GM21825 (cell line): ENCODE measurements around the gene KCTD6.

Experiments used
- ATAC-seq: cut with Tn5 transposase; IDR thresholded peaks from one replicate; pipeline ENCODE4 v1.9.1; 2021; ENCODE audit warnings: mild to moderate bottlenecking, moderate library complexity; ENCODE audit not compliant: unreplicated experiment

Gene KCTD6

DNA sequence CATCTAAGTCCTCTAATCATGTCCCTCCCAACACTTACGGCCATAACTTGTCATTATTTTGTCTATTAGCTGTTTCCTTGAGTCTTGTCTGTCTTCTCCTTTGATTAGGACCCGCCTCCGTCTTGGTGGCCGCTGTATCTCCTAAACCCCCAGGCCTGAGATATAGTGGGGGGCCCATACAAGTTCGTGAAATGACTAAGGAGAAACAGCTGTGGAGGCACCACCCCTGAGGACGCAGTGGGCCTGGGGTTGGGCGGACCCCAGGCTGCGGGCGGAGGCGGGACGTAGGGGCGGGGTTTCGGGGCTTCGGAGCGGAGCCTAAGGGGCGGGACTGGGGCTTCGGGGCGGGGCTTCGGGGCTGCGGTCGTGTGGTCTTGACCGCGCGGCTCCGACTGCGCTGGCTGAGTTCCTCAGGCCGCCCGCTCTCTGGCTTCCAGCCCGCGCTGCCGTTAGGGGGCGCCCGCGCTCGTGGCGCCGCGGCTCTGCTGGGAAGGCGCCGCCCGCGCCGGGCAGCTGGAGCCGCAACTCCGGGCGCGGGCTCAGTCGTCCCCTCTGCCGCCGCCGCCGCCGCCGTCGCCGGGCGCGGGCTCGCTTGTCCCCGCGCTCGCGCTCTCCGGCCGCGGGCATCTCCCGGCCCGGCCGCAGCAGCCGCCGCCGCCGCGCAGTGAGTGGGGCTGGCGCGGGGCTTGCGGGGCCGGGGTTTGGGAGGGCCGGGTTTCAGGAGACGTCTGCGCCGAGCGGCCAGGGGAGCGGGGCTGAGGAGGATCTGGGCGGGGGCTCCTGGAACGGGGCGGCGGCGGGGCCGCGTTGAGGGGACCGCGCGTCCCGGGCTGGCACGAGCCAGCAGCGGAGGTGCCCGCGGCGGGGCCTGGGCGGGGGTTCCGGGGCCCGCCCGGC, at the start of gene KCTD6:
Gene KCTD6 (plus strand): TSS at position 591 of the 897 bp plus-strand sequence. CDS start 6,660 bp downstream, outside the sequence.
- peak; percentile 94 for ATAC-seq

DNA sequence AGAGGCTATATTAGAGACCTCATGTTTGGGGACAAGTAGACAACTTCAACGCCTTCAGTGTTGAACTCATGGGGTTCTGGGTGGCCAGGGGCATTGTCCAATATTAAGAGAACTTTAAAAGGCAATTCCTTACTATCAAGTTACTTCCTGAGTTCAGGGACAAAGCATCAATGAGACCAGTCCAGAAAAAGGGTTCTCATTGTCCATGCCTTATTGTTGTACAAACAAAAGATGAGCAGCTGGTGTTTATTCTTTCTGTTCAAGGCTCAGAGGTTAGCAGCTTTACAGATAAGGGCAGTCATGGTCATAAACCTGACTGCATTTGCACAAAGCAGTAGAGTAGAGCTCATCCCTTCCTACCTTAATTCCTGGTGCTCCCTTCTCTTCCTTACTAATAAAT, 39.7 kb upstream of the KCTD6 start:
- ATAC-seq = no peak

DNA sequence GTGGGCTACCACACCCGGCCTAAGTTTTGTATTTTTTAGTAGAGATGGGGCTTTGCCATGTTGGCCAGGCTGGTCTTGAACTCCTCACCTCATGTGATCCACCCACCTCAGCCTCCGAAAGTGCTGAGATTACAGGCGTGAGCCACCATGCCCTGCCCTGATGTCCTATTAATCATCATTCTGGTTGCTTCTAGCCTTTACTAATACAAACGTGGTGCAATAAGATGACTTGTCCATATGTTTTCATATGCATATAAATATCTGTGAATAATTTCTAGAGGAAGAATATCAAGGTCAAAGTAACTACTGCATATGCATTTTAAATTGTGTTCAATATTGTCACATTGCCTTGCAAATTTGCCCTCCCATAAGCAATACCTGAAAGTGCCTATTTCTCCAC, 32.7 kb upstream of the KCTD6 start:
- ATAC-seq = no peak

DNA sequence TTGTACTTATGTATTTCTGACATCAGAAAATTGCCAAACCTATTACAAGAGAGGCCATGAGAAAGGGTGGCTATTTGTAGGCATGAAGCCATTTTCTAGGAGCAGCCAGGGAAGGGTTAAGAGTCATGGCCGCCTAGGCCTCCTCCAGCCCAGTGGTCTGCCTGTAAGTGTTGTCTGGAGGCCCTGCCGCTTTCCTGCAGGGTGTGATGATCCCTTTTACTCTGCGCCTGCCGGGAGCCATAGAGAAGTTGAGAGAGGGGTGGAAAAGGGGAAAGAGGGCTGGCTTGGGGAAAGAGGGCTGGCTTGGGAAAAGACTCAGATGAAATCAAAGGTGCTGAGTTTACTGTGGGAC, 29.1 kb upstream of the KCTD6 start:
- ATAC-seq = no peak

DNA sequence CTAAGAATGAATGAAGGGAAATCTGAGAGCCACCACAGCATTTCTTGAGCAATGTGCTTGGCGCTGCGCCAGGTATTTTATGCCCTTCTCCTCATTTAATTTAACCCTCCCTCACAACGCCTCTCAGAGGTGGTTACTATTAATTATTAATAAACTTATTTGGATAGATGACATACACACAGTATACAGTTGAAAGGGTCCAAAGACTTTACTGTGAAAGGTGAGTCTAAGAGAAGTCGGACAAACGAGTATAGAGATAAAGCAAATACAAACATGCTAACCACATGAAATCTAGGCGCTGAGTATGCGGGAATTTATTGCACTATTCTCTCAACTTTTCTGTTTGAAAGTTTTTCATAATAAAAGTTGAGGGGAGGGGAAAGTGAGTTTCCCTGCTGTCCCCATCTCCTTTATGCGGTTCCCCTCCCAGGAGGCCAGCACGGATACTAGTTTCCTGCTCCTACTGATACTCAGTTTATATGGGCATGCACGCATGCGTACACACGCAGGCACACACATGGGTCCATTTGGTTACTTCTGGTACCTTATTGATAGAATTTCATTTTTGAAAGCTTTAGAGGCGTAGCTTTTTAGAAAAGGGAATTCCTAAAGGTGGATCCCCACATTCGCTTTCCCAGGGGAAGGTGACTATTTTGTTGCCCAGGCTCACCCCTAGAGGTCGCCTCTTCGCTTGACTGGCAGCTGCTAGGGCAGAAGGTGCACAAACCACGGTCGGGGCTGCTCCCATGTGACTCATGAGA, 28.5 kb upstream of the KCTD6 start:
- peak; percentile 91 for ATAC-seq

DNA sequence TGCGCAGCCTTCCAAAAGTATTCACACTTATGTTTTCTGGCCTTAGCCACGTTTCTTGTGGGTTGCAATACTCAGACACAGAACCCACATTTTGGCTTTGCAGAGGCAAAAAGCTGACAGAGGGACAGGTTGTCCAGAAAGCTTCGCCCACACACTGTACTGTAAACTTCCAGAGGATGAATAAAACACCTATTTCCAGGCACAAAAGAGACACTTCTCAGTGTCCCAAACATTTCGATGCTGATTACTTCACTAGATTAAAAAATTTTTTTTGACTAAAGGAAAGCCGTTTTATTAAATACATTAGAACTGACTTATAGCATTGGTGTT, 28.0 kb upstream of the KCTD6 start:
- no peak for ATAC-seq

DNA sequence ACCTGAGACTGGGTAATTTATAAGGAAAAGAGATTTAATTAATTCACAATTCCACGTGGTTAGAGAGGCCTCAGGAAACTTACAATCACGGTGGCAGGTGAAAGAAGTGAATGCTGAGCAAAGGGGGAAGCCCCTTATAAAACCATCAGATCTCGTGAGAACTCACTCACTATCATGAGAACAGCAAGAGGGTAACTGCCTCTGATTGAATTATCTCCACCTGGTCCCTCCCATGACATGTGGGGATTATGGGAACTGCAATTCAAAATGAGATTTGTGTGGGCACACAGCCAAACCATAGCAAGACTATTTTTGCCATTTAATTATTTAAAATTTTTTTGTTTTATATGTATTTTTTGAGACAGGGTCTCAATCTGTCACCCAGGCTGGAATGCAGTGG, 27.0 kb upstream of the KCTD6 start:
- ATAC-seq = no peak

DNA sequence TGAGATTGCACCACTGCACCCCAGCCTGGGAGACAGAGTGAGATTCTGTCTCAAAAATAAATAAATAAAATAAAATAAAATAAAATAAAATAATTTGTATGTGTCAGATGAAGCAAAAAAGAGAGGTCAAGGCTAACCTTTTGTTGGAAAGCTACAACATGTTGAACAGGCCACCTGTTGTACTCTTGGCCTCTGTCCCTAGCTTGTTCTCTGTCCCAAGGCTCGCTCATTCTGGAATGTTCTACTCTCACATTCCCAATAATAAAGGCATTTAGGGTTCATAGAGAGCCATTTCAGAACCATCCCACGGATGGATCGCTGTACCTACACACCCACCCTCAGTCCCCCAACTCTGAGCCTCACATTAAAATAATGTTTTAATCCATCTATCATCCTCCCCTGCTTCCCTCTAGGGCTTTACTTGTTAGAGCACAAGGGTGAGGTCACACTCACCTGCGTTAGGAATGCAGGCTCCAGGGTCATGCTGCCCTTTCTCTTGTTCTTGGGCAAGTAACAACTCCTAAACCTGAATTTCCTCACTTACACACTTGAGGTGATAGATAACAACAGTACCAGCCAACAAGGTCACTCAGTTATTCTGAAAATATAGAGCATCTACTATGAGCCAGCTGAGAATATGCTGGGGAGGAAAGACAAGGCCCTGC, 24.9 kb upstream of the KCTD6 start:
- ATAC-seq = no peak

DNA sequence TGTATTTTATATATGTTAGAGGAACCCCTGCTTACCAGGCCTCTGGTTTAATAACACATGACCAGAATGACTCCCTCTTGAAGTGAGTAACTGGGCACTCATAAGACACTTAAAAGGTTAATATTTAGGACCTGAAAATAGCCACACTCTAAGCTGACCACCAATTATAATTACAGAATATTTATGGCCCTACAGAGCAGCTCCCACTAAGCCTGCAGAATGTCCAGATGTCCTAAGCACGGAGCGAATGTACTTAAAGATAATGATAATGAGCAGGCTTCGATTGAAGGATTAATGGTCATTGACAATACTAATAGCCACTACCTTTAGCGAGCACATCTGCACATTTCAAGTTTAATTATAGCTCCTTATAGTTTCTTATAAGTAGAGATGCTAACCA, 22.8 kb upstream of the KCTD6 start:
- no peak for ATAC-seq

DNA sequence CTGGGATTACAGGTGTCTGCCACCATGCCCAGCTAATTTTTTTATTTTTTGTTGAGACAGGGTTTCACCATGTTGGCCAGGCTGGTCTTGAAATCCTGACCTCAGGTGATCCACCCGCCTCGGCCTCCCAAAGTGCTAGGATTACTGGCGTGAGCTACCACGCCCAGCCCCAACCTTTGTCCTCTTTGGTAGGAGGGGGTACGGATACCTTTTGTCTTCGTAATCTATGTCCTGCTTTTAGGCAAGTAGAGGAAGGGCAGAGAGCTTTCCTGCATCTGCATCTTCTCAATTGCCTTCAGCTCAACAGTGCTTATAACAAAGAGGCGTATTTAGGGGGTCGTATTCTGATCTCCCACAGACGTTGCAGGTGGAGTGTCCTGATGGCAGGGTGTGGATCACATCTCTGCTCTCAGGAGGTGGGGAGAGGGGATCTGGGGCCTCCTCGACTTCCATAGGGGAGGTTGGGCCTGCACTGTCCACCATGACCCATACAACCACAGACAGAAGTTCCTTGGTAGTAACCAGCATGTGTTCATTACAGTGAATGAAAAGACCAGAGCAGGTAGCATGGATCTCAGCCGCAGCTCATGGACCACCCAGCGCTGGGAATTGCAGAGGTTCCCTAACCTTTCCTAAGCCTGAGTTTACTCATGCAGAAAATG, 21.4 kb upstream of the KCTD6 start:
- no peak for ATAC-seq

DNA sequence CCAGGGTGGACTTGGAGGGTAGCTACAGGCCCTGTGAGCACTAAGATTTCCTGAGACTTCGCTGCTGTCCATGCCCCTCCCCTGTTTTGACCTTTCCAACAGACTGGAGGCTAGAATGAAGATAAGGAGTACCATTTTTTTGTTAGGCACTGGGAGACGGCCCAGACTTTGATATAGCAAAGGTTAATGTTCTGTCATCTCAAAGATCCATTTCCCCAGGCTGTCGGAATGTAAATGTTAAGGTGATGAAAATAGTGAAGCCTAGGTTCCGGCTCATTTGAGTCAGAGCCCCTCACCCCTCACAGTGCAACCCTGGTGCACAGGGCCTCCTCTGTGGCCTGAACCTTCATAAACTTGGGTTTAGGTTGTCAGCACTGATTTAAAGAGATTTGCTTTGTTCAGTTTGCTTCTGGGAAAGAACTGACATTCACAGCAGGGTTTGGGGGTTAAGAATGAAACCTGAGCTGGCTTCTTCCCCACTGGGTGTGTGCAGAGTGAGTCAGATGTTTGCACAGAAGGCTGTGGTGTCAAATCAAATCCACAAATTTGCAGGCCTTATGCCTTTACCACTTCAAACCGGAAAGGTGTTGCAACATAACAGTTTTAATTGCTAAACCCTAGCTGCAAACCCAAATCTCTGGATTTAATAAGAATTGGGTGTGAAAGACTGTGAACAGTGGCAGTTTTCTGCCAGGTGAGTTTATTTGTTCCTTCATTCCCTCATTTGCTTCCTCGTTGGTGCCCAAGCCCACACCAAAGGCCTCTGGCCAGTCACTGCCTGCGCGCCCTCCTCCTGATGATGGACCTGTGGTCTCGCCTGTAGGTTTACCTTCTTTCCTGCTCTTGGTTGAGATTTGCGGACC, 20.6 kb upstream of the KCTD6 start:
- ATAC-seq = no peak

DNA sequence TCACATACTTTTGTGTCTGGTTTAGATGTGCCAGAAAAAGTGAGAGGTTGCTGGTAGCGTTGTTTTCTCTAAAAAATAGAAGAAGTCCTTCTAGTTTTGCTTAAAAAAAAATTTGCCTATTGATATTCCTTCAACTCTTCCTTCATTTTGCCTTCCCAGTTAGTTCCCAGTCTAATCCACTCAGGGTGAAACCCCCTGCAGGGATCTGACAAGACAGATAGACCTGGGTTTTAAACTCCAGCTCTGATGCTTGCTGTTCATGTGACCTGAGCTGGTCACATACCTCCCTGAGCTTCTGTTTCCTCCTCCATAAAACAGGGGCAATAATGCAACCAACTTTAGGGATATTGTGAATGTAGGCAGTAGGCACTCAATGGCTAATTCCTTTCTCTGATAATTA, 18.6 kb upstream of the KCTD6 start:
- no peak for ATAC-seq

DNA sequence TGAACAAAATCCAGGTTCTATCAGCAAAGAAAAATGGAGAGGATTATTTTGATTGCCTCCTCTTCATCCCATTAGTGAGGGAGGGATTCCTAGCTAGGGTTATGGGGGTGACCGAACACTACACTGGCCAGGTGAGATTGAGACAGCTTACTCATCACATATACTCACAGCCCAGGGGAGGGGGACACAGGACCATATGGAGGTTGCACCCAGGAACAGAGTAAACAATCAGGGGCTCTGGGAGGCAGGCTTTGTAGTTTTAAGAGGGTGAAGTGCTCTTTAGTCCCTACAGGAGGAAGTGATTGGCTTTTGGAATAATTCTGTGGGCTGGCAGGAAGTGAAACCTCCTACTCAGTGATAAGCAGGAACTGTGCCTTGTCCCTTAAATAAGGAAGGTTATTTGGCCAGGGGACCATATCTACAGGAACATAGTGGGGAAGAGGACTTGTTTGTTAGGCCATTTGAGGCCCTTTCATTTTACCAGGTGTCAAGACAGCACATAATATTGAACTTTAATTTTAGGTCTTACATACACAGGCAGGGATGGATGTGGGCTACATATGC, 17.5 kb upstream of the KCTD6 start:
- ATAC-seq = no peak

DNA sequence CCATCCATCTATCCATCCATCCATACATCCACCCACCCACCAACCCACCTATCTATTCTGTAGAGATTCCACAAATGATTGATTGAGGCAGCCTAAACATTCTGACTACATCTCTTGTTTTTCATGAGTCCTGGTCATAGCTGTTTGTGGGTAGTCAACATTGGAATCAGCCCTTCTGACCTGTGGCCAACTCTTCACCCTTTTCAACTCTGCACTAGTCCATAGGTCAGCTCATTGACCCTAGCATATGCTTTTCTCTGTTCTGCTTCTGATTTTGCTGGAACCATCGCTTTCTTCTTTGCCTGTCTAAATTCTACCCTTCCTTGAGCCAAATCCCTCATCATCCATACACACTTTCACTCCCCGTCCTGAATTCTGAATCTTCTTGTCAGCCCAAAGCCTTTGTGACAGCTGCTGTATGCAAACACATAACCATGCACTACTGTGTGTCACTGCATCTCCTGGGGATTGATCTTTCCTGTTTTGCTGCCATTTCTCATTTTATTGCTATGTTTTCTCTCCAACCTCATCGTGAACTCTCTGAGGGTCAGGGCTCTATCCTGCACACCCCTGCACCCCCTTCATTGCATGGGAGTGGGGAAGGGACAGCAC, 16.8 kb upstream of the KCTD6 start:
- ATAC-seq = no peak

DNA sequence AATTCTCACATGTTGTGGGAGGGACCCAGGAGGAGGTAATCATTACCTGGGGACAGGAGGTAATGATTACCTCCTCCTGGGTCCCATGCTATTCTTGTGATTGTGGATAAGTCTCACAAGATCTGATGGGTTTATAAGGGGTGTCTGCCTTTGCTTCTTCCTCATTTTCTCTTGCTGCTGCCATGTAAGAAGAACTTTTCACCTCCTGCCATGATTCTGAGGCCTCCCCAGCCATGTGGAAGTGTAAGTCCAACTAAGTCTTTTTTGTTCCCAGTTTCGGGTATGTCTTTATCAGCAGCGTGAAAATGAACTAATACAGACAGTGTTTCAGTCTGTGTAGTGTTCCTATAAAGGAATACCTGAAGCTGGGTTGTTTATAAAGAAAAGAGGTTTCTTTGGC, 13.1 kb upstream of the KCTD6 start:
- no peak for ATAC-seq

DNA sequence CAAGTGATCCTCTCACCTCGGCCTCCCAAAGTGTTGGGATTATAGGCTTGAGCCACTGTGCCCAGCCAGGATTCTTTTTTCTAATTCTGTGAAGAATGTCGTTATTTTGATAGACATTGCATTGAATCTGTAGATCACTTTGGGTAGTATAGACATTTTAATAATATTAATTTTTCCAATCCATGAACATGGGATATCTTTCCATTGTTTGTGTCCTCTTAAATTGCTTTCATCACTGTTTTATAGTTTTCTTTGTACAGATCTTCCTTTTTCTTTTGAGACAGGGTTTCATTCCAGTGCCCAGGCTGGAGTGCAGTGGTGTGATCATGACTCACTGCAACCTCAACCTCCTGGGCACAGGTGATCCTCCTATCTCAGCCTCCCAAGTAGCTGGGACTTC, 11.6 kb upstream of the KCTD6 start:
- ATAC-seq = no peak

DNA sequence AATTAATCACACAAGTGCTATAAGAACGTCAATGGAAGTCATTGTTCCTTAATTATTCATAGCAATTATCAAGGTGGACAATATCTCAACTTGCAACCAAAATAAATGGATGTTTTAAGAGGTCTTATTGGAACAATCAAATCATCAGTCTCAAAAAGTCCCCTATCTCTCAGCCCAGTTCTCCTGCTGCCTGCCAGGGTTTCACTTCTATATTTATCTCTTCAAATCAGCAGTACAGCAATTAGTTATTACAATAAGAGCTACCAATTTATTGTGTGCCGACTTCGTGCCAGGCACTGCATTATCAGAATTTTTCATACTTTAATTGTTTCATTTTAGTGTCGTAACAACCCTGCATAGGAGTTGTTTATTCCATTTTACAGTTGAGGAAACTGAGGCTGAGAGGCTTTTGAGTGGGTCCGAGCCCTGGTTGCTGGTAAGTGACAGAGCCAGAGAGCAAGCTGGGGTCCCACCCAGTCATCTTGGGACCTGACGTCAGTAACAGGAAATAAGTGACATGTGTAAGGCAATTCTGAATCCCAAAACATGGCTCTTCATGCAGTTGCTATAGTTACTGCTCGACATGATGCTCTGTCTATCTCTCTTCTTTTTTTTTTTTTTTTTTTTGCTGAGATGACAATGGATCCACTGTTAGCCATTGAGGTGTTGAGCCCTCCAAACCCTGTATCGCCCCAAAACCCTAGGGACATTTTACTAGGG, 8.8 kb upstream of the KCTD6 start:
- ATAC-seq = no peak

DNA sequence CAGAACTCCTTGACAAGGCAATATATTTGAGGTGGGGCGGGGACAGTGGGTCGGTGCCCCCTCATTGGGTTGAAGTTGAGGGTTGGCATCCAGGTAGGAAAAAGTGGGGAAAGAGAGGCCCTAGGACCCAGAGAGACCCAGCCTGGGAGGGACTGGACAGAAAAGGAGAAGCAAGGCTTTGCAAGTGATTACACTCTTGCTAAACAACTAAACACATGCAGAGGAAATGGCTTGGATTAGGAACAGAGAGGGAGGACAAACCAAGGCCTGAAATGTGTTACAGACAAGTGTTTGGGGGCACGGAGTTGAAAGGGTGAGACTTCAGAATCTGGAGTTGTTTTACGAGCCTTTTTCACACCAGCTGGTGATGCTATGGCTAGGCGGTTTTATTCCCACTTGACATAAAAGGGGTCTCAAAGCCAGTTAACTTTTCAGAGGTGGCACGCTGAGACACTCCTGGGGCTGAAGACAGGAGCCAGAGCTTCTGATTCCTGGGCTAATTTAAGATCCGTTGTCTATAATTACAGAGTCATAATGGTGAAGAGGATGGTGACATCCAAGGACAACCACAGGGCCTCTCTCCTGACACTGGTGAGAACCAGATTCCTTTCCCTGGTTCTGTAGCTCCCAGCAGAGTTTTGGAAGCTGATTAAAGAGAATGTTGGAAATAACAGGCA, 7.7 kb upstream of the KCTD6 start:
- no peak for ATAC-seq

DNA sequence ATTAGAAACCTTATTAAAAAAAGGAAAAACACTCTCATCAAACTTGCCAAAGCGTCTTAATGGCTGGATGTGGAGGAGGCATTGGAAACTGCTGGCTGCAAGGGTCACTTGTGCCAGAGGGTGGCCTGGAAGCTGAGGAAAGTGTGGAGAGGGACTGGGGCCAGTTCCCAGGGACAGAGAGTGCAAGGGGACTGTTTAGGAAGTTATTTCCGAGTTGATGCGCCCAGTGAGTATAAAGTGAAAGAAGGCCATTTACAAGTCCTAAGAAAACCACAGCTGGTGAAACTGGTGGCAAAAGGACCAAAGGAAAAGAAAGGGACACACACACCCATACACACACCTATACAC, 7.2 kb upstream of the KCTD6 start:
- no peak for ATAC-seq
